Trophoblast cell (in vitro differentiated cells and primary cell): ENCODE results near the gene GABRR1.

Experiments
- DNase-seq, 2 donors: peaks; one replicate each; pipeline ENCODE4 v3.0.0-alpha.2; 2016
- H2AFZ ChIP-seq: 2 replicates; pipeline ENCODE4 v1.6.1; 2013; ENCODE audit warnings: low read length, moderate library complexity, mild to moderate bottlenecking; ENCODE audit not compliant: insufficient read depth, poor library complexity
- H2AK5ac ChIP-seq: 2 replicates; pipeline ENCODE4 v1.6.1; 2013; ENCODE audit warnings: mild to moderate bottlenecking, low read length
- H2BK120ac ChIP-seq: 2 replicates; pipeline ENCODE4 v1.6.1; 2013; ENCODE audit warnings: low read length, mild to moderate bottlenecking, moderate library complexity; ENCODE audit not compliant: insufficient read depth, poor library complexity
- H2BK12ac ChIP-seq: 2 replicates; pipeline ENCODE4 v1.6.1; 2013; ENCODE audit warnings: mild to moderate bottlenecking, low read length, moderate library complexity
- H2BK5ac ChIP-seq: 2 replicates; pipeline ENCODE4 v1.6.1; 2013; ENCODE audit warnings: low read length, low read depth, moderate library complexity, mild to moderate bottlenecking; ENCODE audit not compliant: poor library complexity
- H3K14ac ChIP-seq: 2 replicates; pipeline ENCODE4 v1.6.1; 2013; ENCODE audit warnings: mild to moderate bottlenecking, low read length
- H3K18ac ChIP-seq: 2 replicates; pipeline ENCODE4 v1.6.1; 2013; ENCODE audit warnings: mild to moderate bottlenecking, low read length
- H3K23ac ChIP-seq: 2 replicates; pipeline ENCODE4 v1.6.1; 2013; ENCODE audit warnings: low read length
- H3K27ac ChIP-seq: 2 replicates; pipeline ENCODE4 v1.5.1; 2013; ENCODE audit warnings: low read depth, mild to moderate bottlenecking, inconsistent platforms, low read length, moderate library complexity
- H3K27me3 ChIP-seq: 2 replicates; pipeline ENCODE4 v1.6.1; 2013; ENCODE audit warnings: inconsistent platforms, mild to moderate bottlenecking, low read length, moderate library complexity; ENCODE audit not compliant: insufficient read depth
- H3K36me3 ChIP-seq, 2 experiments: 1 replicate in 1 of 2; 2 replicates in 1 of 2; pipeline ENCODE4 v1.6.1; 2013; ENCODE audit warnings: low read length in 2 of 2, mild to moderate bottlenecking in 2 of 2, moderate library complexity in 1 of 2; ENCODE audit not compliant: insufficient read depth in 2 of 2, control insufficient read depth in 1 of 2
- H3K4ac ChIP-seq: 2 replicates; pipeline ENCODE4 v1.6.1; 2013; ENCODE audit warnings: low read depth, mild to moderate bottlenecking, low read length, moderate library complexity
- H3K4me1 ChIP-seq, 2 experiments: 1 replicate in 1 of 2; 2 replicates in 1 of 2; pipeline ENCODE4 v1.6.1; 2013; ENCODE audit warnings: low read length in 2 of 2, mild to moderate bottlenecking in 2 of 2, moderate library complexity in 1 of 2; ENCODE audit not compliant: insufficient read depth in 2 of 2, control insufficient read depth in 1 of 2
- H3K4me2 ChIP-seq: 2 replicates; pipeline ENCODE4 v1.6.1; 2013; ENCODE audit warnings: inconsistent platforms, mild to moderate bottlenecking, low read length, moderate library complexity
- H3K4me3 ChIP-seq: 2 replicates; pipeline ENCODE4 v1.5.1; 2013; ENCODE audit warnings: mild to moderate bottlenecking, low read depth, low read length, inconsistent platforms
- H3K79me1 ChIP-seq: one replicate; pipeline ENCODE4 v1.6.1; 2013; ENCODE audit warnings: low read length
- H3K79me2 ChIP-seq: 2 replicates; pipeline ENCODE4 v1.6.1; 2013; ENCODE audit warnings: low read length, mild to moderate bottlenecking; ENCODE audit not compliant: control insufficient read depth, insufficient read depth, poor library complexity
- H3K9ac ChIP-seq: 2 replicates; pipeline ENCODE4 v1.6.1; 2013; ENCODE audit warnings: mild to moderate bottlenecking, low read length
- H3K9me3 ChIP-seq: 2 replicates; pipeline ENCODE4 v1.6.1; 2013; ENCODE audit warnings: low read depth, mild to moderate bottlenecking, control low read depth, inconsistent platforms, low read length; ENCODE audit not compliant: insufficient read depth
- H4K12ac ChIP-seq: 2 replicates; pipeline ENCODE4 v1.6.1; 2013; ENCODE audit warnings: low read depth, mild to moderate bottlenecking, low read length, moderate library complexity
- H4K8ac ChIP-seq: 2 replicates; pipeline ENCODE4 v1.6.1; 2013; ENCODE audit warnings: low read depth, mild to moderate bottlenecking, low read length, moderate library complexity
- H4K91ac ChIP-seq: one replicate; pipeline ENCODE4 v1.6.1; 2013; ENCODE audit warnings: low read depth, mild to moderate bottlenecking, low read length, moderate library complexity
- WGBS: extraction: QIAGEN DNeasy Blood & Tissue Kit; methylation state at CpG from one replicate; pipeline ENCODE4 v1.1.7; 2013; ENCODE audit warnings: missing lambda C conversion rate; ENCODE audit not compliant: insufficient read length, insufficient coverage; ENCODE audit errors: extremely low coverage; 5-methylcytosine and 5-hydroxymethylcytosine counted together

Gene GABRR1

DNA sequence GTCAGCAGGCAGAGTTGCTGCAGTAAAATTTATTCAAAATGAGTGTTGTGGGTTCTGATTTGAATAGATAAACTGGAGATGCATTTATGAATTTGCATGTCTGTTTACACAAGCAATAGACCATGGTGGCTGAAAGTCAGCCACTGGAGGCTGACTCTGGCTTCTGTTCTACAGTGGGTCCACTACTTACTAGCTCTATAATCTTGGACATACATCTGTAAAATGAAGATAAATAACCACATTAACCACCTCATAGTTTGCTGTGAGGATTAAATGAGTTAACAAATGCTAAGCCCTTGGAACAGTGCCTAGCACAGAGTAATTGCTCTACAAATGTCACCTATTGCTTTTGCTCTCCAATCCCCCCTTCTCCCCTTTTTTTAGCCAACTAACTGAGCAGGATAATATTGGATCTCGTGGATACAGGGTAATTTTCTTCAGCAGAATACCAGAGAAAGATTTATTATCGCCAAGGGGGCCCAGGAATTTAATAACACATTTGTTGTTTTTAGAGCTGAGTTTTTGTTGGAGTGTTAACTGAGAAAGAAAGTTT is 72.7 kb downstream of the GABRR1 start:
- Histone ChIP-seq H3K14ac (no peak overlapping the region), H3K36me3 (no peaks in the 10 kb centered on the region), H2BK120ac (no peak overlapping the region), H3K4me2 (no peak overlapping the region), H2AK5ac (no peak overlapping the region), H3K9me3 (no peaks in the 10 kb centered on the region), H3K79me1 (peaks cover 4% of the 10 kb centered on the region), H3K4ac (no peak overlapping the region), H3K27ac (no peak overlapping the region), H3K4me1 (peaks cover 0 to 6% of the 10 kb centered on the region in 2 experiments), H4K8ac (no peak overlapping the region), H2BK5ac (no peak overlapping the region), H4K12ac (no peak overlapping the region), H3K27me3 (peaks cover 2% of the 10 kb centered on the region), H2BK12ac (no peak overlapping the region), H3K23ac (no peak overlapping the region), H3K4me3 (no peak overlapping the region), H3K79me2 (peaks cover 2% of the 10 kb centered on the region), H4K91ac (no peak overlapping the region), H3K18ac (no peak overlapping the region), H3K9ac (no peak overlapping the region), H2AFZ (no peak overlapping the region)
- DNase-seq: no peak
- no CpG with 5 or more reads among the region's 2 CpGs for WGBS

DNA sequence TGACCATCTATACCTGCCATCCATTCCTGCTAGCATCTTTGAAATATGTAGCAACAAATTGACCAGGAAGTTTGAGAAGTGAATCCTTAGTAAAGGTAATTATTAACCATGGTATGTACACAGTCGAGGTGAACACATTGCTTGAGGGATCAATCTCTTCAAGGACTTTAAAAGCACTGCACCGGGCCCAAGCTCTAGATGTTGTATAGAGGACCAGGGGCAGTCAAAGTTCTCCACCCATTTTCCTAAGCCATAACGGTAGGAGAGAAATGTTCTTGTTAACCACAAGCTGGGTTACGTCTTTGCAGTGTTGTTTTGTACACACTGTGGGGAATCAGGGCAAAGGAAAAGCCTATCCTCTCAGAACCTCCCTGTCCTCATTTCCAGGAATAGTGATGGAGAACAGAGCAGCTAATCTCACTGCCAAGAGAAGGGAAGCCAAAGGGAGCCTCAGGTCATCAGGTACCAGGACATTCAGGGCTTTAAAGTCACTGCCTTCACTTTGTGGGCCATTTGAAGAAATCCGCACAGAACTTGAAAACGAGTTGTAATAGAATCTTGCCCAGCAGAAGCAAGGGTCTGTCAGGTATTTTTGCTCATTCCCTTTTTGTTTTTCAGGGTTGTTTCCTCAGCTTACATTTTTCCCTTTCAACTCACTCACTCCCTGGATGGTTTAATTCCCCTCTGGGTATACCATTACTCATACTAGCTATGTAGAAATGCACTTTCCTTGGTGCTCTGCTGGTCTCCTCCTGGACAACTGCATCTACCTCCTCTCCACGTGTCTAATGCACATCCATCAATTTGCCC is 76.6 kb downstream of the GABRR1 start:
- no peaks in the 10 kb centered on the region for H3K36me3 ChIP-seq
- DNase-seq: peak; percentile 58 to 82
- H3K4me1 ChIP-seq: no peaks in the 10 kb centered on the region
- no peak overlapping the region for H3K18ac ChIP-seq
- H3K23ac ChIP-seq: no peak overlapping the region
- H3K27ac ChIP-seq: no peak overlapping the region
- no peak overlapping the region for H4K8ac ChIP-seq
- H2AK5ac ChIP-seq: no peak overlapping the region
- no peak overlapping the region for H3K14ac ChIP-seq
- H3K4me3 ChIP-seq: no peak overlapping the region
- no peak overlapping the region for H4K12ac ChIP-seq
- WGBS: no CpG with 5 or more reads among the region's 7 CpGs
- H3K27me3 ChIP-seq: no peaks in the 10 kb centered on the region
- H2AFZ ChIP-seq: no peak overlapping the region
- no peak overlapping the region for H2BK120ac ChIP-seq
- no peak overlapping the region for H4K91ac ChIP-seq
- H3K9ac ChIP-seq: no peak overlapping the region
- no peaks in the 10 kb centered on the region for H3K79me2 ChIP-seq
- H3K79me1 ChIP-seq: no peaks in the 10 kb centered on the region
- no peak overlapping the region for H3K4me2 ChIP-seq
- no peak overlapping the region for H2BK5ac ChIP-seq
- no peak overlapping the region for H3K4ac ChIP-seq
- no peak overlapping the region for H2BK12ac ChIP-seq
- H3K9me3 ChIP-seq: no peaks in the 10 kb centered on the region

GRCh38 chr6:89139509-89140346 is 77.4 kb downstream of the GABRR1 start:
- Histone ChIP-seq H3K4me1 (no peaks in the 10 kb centered on the region), H2BK12ac (no peak overlapping the region), H3K79me1 (no peaks in the 10 kb centered on the region), H3K4me2 (no peak overlapping the region), H3K79me2 (no peaks in the 10 kb centered on the region), H3K18ac (no peak overlapping the region), H3K14ac (no peak overlapping the region), H2BK120ac (no peak overlapping the region), H4K12ac (no peak overlapping the region), H2AK5ac (no peak overlapping the region), H3K4ac (no peak overlapping the region), H3K36me3 (no peaks in the 10 kb centered on the region), H3K9me3 (no peaks in the 10 kb centered on the region), H4K91ac (no peak overlapping the region), H3K9ac (no peak overlapping the region), H2AFZ (no peak overlapping the region), H3K27ac (no peak overlapping the region), H3K27me3 (no peaks in the 10 kb centered on the region), H3K4me3 (no peak overlapping the region), H4K8ac (no peak overlapping the region), H3K23ac (no peak overlapping the region), H2BK5ac (no peak overlapping the region)
- WGBS: no CpG with 5 or more reads among the region's 5 CpGs
- peak; percentile 8 to 44 for DNase-seq

GRCh38 chr6:89138173-89138572 is 79.0 kb downstream of the GABRR1 start:
- H4K12ac ChIP-seq: no peak overlapping the region
- H3K27ac ChIP-seq: no peak overlapping the region
- H3K14ac ChIP-seq: no peak overlapping the region
- no peaks in the 10 kb centered on the region for H3K4me1 ChIP-seq
- no peak for DNase-seq
- no peak overlapping the region for H3K18ac ChIP-seq
- H2BK120ac ChIP-seq: no peak overlapping the region
- no peak overlapping the region for H3K4ac ChIP-seq
- no peak overlapping the region for H3K23ac ChIP-seq
- H3K9me3 ChIP-seq: no peaks in the 10 kb centered on the region
- no peak overlapping the region for H4K91ac ChIP-seq
- H2BK12ac ChIP-seq: no peak overlapping the region
- H3K79me1 ChIP-seq: no peaks in the 10 kb centered on the region
- no peak overlapping the region for H2BK5ac ChIP-seq
- H3K4me3 ChIP-seq: no peak overlapping the region
- H4K8ac ChIP-seq: no peak overlapping the region
- no peak overlapping the region for H3K4me2 ChIP-seq
- no CpG with 5 or more reads among the region's 2 CpGs for WGBS
- H3K79me2 ChIP-seq: no peaks in the 10 kb centered on the region
- H3K9ac ChIP-seq: no peak overlapping the region
- H2AK5ac ChIP-seq: no peak overlapping the region
- H2AFZ ChIP-seq: no peak overlapping the region
- H3K36me3 ChIP-seq: no peaks in the 10 kb centered on the region
- no peaks in the 10 kb centered on the region for H3K27me3 ChIP-seq
